HG02885 (cell line): ENCODE measurements around the gene RNF149.
"Not testable (repeated sequence)": the region's sequence is repeated elsewhere in the genome, so short reads cannot be mapped to it uniquely, and the experiment has no call there.

Source experiments
- ATAC-seq: cut with Tn5 transposase; IDR thresholded peaks from one replicate; pipeline ENCODE4 v1.9.1; 2021; ENCODE audit warnings: mild to moderate bottlenecking; ENCODE audit not compliant: unreplicated experiment, poor library complexity

Gene RNF149

GRCh38 chr2:101332885-101333766, 24.6 kb upstream of the RNF149 start:
- ATAC-seq = no peak

DNA sequence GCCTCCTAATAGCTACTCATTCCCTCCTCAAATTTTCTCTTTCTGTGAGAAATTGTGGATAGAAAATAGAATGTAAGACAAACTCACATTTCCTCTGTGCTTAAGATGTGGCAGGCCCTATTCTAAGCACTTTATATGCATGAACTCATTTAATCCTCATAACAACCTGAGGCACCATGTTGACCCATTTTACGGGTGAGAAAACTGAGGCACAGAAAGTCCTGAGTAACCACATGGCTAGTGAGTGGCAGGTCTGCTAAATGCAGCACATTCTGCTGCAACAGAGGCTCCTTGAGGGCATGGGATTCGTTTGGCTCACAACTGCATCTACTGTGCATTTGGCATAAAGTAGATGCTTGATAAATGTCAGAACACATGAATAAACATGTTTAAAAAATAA, 22.7 kb upstream of the RNF149 start:
- no peak for ATAC-seq

DNA sequence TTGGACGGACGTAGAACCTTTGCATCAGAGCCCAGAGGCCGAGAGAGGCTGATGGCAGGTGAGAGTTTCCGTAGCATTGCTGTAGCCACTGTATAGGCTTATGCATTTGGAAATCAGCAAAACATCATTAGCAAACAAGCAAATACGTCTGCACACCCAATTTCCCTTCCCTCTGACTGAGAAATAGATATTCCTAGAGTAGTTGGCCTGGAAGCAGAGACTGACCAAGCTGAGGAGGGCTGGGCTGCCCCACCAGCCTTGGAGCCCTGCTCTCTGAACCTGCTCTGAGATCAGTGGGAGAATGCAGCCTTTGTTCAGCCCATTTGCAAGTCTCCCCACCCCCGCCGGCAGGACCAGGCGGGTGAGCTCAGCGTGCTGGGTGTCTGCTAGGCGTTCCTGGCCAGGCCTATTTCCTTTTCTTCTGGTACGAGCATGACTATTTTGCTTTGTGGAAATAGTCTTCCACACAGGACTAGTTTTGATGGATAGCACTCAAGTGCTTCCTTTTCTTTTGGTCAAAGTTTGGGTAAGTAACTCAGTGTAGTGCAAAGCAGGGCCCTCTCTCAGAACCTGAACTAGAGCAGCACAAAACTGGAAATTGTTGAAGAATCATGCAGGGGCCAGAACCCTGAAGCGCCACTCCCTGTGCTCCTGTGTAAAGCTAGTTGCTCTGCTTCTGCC, 21.9 kb upstream of the RNF149 start:
- no peak for ATAC-seq

DNA sequence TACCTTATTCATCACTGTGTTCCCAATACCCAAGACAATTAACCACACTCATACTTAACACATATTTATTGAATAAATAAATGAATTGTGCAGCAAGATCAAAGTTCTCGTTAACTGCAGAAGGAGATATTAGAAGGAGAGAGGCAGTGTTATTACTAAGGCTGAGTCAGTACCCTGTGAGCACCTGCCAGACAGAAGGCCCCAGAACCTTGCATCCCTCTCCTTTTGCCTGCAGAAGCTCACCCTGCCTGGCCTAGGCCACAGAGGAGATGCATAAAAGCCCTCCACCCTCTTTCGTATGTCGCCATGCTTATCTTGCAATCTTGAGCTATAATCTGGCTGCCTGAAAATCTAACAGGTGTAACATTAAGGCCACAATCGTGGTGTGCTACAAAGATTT, 20.5 kb upstream of the RNF149 start:
- ATAC-seq = no peak

DNA sequence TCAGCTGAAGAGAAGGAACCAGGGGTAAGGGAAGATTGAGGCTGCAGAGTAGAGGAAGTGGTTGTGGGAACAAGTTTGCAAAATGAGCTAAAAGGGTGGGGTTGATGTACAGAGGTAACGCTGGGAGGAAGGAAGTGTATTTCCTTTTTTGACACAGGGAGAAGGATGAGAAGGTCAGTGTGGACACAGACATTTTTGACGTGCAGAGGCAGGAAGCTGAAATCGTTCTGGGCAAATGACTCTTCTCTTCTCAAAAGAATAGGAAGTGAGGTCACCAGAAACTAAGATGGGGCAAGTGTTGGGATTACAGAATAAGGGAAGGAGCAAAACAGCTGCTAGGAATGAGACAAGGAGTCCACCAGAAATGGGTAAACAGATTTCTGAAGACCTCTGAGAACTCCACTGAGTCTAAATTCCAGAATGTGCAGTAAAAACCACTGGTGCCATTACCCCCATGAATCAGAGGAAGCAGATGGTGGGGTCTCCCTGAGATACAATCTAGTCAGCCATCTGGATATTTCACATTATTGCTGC, 20.0 kb upstream of the RNF149 start:
- peak; percentile 51 for ATAC-seq

GRCh38 chr2:101327863-101328394, 19.4 kb upstream of the RNF149 start:
- ATAC-seq = no peak

GRCh38 chr2:101325425-101325824, 16.9 kb upstream of the RNF149 start:
- ATAC-seq = no peak

DNA sequence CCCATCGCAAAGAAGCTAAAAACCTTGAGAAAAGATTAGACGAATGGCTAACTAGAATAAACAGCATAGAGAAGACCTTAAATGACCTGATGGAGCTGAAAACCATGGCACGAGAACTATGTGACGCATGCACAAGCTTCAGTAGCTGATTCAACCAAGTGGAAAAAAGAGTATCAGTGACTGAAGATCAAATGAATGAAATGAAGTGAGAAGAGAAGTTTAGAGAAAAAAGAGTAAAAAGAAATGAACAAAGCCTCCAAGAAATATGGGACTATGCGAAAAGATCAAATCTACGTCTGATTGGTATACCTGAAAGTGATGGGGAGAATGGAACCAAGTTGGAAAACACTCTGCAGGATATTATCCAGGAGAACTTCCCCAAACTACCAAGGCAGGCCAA, 8.1 kb upstream of the RNF149 start:
- not testable (repeated sequence) for ATAC-seq

DNA sequence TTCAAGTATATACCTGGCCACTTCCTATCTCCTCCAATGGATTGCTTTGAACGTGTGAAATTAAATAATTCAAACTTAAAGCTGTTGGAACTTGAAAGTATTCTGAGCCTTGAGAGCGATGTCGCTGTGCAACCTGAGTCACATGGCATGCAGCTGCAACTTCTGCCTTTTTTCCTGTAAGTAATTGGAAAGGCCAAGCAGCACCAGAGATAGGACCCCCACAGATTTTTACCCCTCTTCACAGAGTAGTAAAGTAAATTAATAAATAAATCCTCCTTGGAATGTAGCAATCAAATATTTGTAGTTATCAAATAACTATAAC, 3.2 kb upstream of the RNF149 start:
- no peak for ATAC-seq

DNA sequence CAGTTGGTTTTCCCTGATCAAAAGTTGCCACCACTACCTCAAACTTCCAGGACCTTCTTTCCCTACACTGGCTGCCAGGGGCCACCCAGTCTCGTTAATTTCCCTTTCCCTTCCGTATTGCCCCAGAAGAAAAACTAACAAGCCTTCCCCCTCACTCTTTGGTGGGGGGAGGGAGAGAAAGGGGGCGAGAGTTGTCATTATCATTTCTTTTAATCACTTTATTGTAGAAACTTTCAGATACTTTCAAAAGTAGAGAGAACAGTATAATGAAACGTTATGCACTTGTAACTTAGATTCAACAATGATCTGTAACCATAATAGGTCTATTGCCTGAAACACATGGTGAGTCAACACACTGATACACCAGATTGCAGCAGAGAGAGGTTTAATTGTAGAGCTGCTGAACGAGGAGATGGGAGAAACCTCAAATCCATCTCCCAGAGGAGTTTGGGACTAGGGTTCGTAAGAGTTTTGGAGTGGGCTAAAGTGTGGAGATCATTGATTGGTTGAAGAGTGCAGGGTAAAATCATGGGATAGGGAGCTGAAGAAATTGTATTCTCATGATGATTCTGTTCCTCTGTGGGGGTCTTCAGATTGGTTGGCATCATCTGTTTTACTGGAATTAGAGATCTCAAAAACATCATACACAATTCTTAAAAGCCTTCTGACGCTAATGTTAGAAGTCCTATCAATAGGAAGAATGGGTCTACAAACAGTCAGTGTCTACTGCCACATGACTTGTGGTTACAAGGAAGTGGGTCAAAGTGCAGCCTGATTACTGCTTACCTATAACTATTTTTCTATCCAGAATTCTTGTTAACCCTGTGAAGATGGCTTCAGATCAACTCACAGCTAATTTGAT, 2.6 kb upstream of the RNF149 start:
- no peak for ATAC-seq

- ATAC-seq = no peak
These were observed 1.8 kb upstream of the RNF149 start for GRCh38 chr2:101310090-101310833.

GRCh38 chr2:101307950-101308431, 510 bp downstream of the RNF149 start:
- peak; percentile 12 for ATAC-seq

DNA sequence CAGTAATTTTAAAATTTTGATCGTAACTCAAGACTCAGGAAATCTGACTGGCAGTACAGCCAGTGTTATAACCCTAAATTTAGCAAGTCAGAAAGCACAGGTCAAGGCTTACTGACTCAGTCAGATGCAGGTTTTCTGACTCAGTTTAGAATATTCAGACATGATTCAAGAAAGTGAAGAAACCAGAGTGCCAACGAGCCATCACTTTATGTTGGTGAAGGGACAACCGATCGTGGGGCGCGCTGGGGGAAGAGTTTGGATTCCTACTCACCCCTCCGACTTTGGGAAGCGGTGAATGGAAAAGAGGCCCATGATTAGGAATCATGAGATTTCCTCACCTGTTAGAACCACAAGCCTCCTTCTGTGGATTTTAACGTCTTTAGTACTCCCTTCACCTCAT, 998 bp downstream of the RNF149 start:
- no peak for ATAC-seq

GRCh38 chr2:101306410-101306809, 2.1 kb downstream of the RNF149 start:
- ATAC-seq = peak; percentile 7

DNA sequence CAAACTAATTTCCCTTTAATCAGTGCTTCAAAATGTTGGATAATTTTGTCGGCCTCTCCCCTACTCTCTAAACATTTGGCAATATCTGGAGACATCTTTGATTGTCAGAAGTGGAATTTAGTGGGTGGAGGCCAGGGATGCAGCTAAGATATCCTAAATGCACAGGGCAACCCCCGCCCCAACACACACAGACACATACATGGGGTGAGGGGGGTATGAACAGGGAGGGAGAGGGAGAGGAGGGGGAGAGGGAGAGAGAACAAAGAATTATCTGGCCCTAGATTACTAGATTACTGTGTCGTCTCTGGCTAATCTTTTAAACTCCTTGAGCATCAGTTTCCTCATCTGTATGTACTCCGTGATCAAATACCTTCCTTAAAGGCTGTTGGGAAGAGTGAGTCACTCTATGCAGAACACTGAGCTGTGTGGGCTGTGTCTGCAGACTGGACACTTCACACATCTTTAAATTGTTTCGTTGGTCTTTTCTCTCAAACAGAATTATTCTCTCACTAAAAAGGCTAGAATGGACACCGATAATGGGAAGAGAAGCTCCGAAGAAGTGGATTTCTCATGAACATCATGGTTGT, 2.9 kb downstream of the RNF149 start:
- no peak for ATAC-seq

DNA sequence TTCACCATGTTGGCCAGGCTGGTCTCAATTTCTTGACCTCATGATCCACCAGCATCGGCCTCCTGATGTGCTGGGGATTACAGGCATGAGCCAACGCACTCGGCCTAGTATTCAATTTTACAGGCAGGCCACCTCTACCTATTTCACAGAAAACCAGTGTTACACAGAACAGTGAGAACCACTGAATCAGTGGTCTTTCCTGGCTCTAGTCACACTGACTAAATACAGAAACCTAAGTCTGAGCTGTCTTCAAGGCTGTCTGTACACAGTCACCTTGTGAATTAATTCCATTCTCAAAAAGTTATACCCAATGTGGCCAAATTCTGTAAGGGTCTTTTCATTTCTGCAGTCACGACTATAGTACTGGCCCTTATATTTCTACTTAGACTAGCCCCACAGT, 3.5 kb downstream of the RNF149 start:
- ATAC-seq = no peak

DNA sequence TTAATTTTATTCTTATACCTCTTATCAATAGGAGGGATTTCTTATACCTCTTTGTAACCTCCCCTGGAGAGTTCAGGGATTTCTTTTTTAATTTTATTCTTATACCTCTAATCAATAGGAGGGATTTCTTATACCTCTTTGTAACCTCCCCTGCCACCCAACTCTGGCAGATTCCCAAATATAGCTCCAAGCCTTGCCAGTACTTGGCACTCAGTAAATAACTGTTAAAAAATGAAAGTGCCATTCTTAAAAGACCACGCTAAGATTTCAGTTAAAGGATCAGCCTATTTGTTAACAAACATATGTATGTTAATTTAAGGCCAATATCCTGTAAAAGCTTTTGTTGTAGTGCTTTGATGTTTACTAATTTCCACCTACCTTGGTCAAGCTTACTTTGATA, 4.8 kb downstream of the RNF149 start:
- no peak for ATAC-seq

DNA sequence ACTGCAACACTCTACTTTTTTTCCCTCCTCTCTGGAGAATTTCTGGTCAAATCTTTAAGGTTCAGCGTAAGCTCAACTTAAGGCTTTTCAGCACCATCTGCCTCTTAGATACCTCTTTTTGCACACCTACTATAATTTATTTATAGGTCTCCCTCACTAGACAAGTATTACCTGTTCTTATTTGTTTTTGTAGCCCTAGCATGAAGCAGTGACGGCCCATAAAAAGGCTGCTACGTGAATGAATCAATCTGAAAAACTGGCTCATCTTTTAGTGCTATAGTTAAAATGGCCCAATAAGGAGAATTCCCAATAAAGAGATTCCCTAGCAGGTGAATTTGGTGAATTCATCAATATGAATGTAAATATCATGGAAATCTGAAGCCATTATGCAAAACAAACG, 6.5 kb downstream of the RNF149 start:
- no peak for ATAC-seq

- ATAC-seq = no peak
These were observed 7.7 kb downstream of the RNF149 start for GRCh38 chr2:101300836-101301235.
